Smooth muscle cell (in vitro differentiated cells): ENCODE measurements around the gene DSC3. TPM values are rescaled to one million over a fixed set of nuclear protein-coding genes. Genes with fewer than 3 reads are reported as not detected.

Experiments
- DNase-seq: peaks from one replicate; lab custom pipeline; 2025; ENCODE audit not compliant: unreplicated experiment; lab: John Stamatoyannopoulos, UW
- H2AFZ ChIP-seq: fragments of 200-600 bp; sonication (generic); 2 replicates; pipeline ENCODE4 v1.6.0; 2016; ENCODE audit warnings: antibody characterized with exemption, low read depth, mild to moderate bottlenecking
- H3F3A ChIP-seq: fragments of 200-600 bp; sonication (generic); 2 replicates; pipeline ENCODE4 v1.6.0; 2017; ENCODE audit warnings: antibody characterized with exemption, low read depth
- H3K27ac ChIP-seq: fragments of 200-600 bp; sonication (generic); 2 replicates; pipeline ENCODE4 v1.5.1; 2016; ENCODE audit warnings: low read depth, mild to moderate bottlenecking
- H3K27me3 ChIP-seq: fragments of 200-600 bp; sonication (generic); 2 replicates; pipeline ENCODE4 v1.6.1; 2016; ENCODE audit warnings: low read depth, mild to moderate bottlenecking
- H3K36me3 ChIP-seq: fragments of 200-600 bp; sonication (generic); 2 replicates; pipeline ENCODE4 v1.5.1; 2016; ENCODE audit warnings: low read depth
- H3K4me1 ChIP-seq: fragments of 200-600 bp; sonication (generic); 2 replicates; pipeline ENCODE4 v1.5.1; 2016; ENCODE audit warnings: low read depth
- H3K4me2 ChIP-seq: fragments of 200-600 bp; sonication (generic); 2 replicates; pipeline ENCODE4 v1.6.0; 2016; ENCODE audit warnings: mild to moderate bottlenecking
- H3K4me3 ChIP-seq: fragments of 200-600 bp; sonication (generic); 2 replicates; pipeline ENCODE4 v1.5.1; 2016; ENCODE audit warnings: mild to moderate bottlenecking
- H3K79me2 ChIP-seq: fragments of 200-600 bp; sonication (generic); 2 replicates; pipeline ENCODE4 v1.6.0; 2016; ENCODE audit warnings: low read depth, mild to moderate bottlenecking
- H3K9ac ChIP-seq: fragments of 200-600 bp; sonication (generic); 2 replicates; pipeline ENCODE4 v1.6.0; 2016; ENCODE audit warnings: low read depth
- H3K9me3 ChIP-seq: fragments of 200-600 bp; sonication (generic); replicated peaks from 2 replicates; pipeline ENCODE4 v1.5.1; 2016; ENCODE audit warnings: low read depth
- H4K20me1 ChIP-seq: fragments of 200-600 bp; sonication (generic); 2 replicates; pipeline ENCODE4 v1.6.0; 2016; ENCODE audit warnings: low read depth
- WGBS: methylation state at CpG from one replicate; pipeline ENCODE4 v1.1.7; 2016; ENCODE audit warnings: low lambda C conversion rate; 5-methylcytosine and 5-hydroxymethylcytosine counted together
- polyA plus RNA-seq: library from polyadenylated mRNA; unstranded; fragments of >200 nt; fragmentation: Nextera tagmentation; extraction: Ambion mirVana; gene quantifications from 2 replicates; pipeline ENCODE4 v1.2.1, GENCODE V29; 2016
- small RNA-seq: library from RNA; depleted of rRNA; stranded (forward); fragments of <200 nt; gene quantifications from one replicate; pipeline ENCODE3, GENCODE V24; 2014
- total RNA-seq: library from RNA; depleted of rRNA; stranded (reverse); fragments of >200 nt; gene quantifications from 2 replicates; pipeline ENCODE4 v1.2.3, GENCODE V29; 2014
- TF ChIP-seq, protein P1 (sequence below): fragments of 200-600 bp; sonication (generic); IDR thresholded peaks from 2 replicates; pipeline ENCODE4 v1.5.1; 2017; ENCODE audit warnings: borderline replicate concordance, mild to moderate bottlenecking, antibody characterized with exemption; ENCODE audit not compliant: insufficient read depth, poor library complexity, severe bottlenecking

DSC3 gene
- total and polyA plus RNA-seq, 2 experiments from 2014 or later = 3.3 to 43.7 TPM

DNA sequence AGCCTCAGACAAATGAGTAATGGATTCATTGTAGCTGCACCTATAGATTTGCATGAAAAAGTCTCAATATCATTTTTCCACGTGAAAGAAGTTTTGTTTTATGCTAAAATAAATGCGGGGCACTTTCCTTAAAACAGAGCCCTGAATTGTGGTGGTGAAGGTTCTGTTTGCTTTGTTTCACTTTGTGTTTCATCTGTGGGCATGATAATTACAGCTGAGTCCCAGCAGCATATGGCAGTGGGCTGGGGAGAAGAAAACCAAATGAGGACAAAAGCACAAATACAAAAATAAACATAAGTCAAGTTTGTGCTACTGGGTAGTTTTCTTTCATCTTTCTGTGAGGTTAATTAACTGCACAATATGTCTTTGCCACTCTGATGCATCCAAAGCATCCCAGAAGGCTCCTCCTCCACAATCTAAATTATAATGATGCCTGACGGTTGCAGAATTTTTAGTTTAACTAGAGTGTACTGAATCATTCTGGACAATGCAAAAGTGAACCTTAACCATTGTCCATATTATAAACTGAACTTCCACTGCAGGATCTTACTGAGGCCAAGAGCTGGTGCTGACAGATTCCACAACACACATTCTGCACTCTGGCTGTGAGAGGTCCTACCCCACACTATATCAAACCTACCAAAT, 97.6 kb downstream of the DSC3 start:
- WGBS = 84% methylated on average over 3 of the region's 3 CpGs
- TF ChIP-seq, protein P1, sequence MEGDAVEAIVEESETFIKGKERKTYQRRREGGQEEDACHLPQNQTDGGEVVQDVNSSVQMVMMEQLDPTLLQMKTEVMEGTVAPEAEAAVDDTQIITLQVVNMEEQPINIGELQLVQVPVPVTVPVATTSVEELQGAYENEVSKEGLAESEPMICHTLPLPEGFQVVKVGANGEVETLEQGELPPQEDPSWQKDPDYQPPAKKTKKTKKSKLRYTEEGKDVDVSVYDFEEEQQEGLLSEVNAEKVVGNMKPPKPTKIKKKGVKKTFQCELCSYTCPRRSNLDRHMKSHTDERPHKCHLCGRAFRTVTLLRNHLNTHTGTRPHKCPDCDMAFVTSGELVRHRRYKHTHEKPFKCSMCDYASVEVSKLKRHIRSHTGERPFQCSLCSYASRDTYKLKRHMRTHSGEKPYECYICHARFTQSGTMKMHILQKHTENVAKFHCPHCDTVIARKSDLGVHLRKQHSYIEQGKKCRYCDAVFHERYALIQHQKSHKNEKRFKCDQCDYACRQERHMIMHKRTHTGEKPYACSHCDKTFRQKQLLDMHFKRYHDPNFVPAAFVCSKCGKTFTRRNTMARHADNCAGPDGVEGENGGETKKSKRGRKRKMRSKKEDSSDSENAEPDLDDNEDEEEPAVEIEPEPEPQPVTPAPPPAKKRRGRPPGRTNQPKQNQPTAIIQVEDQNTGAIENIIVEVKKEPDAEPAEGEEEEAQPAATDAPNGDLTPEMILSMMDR = no peak

DNA sequence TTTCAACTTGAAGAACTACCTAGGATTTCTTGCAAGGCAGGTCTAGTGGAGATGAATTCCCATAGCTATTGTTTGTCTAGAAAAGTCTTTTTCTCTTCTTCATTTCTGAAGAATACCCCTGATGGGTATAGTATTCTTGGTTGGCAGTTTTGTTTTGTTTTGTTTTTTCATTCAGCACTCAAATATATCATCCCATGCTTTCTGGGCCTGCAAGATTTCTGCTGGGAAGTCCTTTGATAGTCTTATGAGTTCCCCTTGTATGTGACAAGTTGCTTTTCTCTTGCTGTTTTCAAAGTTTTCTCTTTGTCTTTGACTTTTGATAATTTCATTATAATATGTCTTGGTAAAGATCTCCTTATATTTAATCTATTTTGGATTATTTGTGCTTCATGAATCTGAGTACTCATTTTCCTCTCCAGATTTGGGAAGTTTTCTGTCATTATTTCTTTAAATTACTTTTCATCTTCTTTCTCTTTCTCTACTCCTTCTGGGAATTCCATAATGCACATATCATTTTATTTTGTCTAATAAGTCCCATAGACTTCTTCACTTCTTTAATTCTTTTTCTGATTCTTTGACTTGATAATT, 101.5 kb downstream of the DSC3 start:
- Histone ChIP-seq H3K27ac (no peak overlapping the region), H3K27me3 (no peaks in the 10 kb centered on the region), H3K4me3 (no peak overlapping the region), H3K9me3 (peaks cover 10% of the 10 kb centered on the region), H3F3A (no peaks in the 10 kb centered on the region), H3K4me1 (no peaks in the 10 kb centered on the region), H4K20me1 (no peaks in the 10 kb centered on the region), H3K79me2 (no peaks in the 10 kb centered on the region), H3K9ac (no peak overlapping the region), H2AFZ (no peak overlapping the region), H3K36me3 (no peaks in the 10 kb centered on the region), H3K4me2 (no peak overlapping the region)
- DNase-seq = no peak
- TF ChIP-seq, protein P1 = no peak

More for the DNA sequence above, 97.6 kb downstream of the DSC3 start:
- Histone ChIP-seq H3K27me3 (no peaks in the 10 kb centered on the region), H3K4me1 (no peaks in the 10 kb centered on the region), H3K4me3 (no peak overlapping the region), H3K79me2 (no peaks in the 10 kb centered on the region), H3F3A (no peaks in the 10 kb centered on the region), H3K27ac (no peak overlapping the region), H3K36me3 (no peaks in the 10 kb centered on the region), H2AFZ (no peak overlapping the region), H3K9ac (no peak overlapping the region), H3K4me2 (no peak overlapping the region), H4K20me1 (no peaks in the 10 kb centered on the region), H3K9me3 (peaks cover 10% of the 10 kb centered on the region)
- no peak for DNase-seq

Small RNAs within 50 kb of the gene (small RNA-seq; reads per million reads assigned to genes)
- not detected for gene RNU6-857P

Other genes starting within 250 kb of the DSC3 start
- gene DSC2, start 59.7 kb upstream of the DSC3 start, total RNA-seq = 78.8 and 80.9 TPM in 2 replicates
- 15.6 and 36.1 TPM in 2 replicates for gene DSC2, start 59.7 kb upstream of the DSC3 start, polyA plus RNA-seq
- 50.9 and 54.7 TPM in 2 replicates for gene DSC1, start 120.1 kb upstream of the DSC3 start, total RNA-seq
- 2.1 and 5.0 TPM in 2 replicates for gene DSC1, start 120.1 kb upstream of the DSC3 start, polyA plus RNA-seq